Ovary (tissue), 3 donors: ENCODE results near the gene CSNK2A1.

Source experiments
- CTCF ChIP-seq, 3 donors: fragments of 450-650 bp in 2 of 3; fragments of 200-600 bp in 1 of 3; IDR thresholded peaks; one replicate each; pipeline versions ENCODE4 v1.5.1 to v1.8.0; 2016 to 2022; ENCODE audit warnings: antibody characterized with exemption in 3 of 3, mild to moderate bottlenecking in 1 of 3
- EP300 ChIP-seq: sonication (generic); formaldehyde crosslinking; IDR thresholded peaks from one replicate; pipeline ENCODE4 v1.6.1; 2017; ENCODE audit warnings: antibody characterized with exemption
- POLR2A ChIP-seq: fragments of 450-650 bp; IDR thresholded peaks from one replicate; pipeline ENCODE4 v1.6.1; 2017; ENCODE audit warnings: antibody characterized with exemption, mild to moderate bottlenecking, moderate library complexity
- donor health status: DM: no; HTN: no; CAD: no.

GRCh38 chr20:469746-470490, 73.7 kb downstream of the CSNK2A1 start:
- TF ChIP-seq CTCF (IDR thresholded peaks at IDR 0.05) (no peak), EP300 (no peak), POLR2A (no peak)
